ENCODE results near the gene SELL.
"Not testable (repeated sequence)": the region's sequence is repeated elsewhere in the genome, so short reads cannot be mapped to it uniquely, and the experiment has no call there.

The SELL gene

DNA sequence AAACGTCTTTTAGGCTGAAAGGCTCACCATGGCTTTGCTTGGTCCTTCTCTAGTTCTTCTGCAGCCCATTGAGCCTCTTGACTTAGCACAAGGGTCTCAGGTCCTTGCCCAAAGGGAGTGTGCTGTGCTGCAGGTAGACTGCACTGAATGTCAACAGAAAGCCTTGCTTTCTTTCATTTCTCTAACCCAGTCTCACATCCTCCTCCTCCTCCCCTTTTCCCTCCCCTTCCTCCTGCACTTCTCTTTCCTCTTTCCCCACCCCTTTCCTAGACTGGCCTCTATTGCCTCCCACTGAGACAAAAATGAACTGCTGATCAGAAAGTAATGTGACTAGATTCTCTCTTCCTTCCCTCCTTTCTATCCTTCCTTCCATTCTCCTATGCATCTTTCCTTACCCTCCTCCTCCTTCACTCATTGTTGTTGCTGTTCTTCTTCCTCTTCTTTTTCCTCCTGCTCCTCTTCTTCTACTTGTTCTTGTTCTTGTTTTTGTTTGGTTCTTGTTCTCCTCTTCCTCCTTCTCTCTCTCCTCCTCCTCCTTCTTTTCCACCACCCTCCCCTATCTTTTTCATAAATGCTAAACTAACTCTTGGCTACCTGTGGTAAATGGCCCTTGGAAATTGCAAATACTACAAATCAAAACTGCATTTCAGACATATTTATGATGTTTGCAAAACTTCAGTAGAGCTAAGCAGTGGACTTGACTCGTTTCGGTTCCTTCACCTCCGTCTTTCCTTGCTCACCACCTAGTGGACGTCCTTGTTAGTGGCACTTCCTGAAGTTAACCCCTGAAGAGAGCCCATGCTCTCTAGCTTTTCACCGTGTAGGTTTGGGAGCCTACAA, at the start of gene SELL:
Gene SELL (minus strand): TSS at position 152 of the 840 bp plus-strand sequence. CDS start 122 bp downstream, at position 30.
- peak; percentile 73 for DNase-seq

DNA sequence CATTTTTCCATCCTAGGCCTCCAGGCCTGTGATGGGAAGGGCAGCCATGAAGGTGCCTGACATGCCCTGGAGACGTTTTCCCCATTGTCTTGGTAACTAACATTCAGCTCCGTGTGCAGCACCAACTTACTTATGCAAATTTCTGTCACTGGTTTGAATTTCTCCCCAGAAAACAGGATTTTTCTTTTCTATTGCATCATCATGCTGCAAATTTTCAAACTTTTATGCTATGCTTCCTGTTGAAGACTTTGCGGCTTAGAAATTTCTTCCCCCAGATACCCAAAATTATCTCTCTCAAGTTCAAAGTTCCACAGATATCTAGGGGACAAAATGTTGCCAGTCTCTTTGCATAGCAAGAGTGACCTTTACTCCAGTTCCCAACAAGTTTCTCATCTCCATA, 47.6 kb upstream of the SELL start:
- no peak for DNase-seq

DNA sequence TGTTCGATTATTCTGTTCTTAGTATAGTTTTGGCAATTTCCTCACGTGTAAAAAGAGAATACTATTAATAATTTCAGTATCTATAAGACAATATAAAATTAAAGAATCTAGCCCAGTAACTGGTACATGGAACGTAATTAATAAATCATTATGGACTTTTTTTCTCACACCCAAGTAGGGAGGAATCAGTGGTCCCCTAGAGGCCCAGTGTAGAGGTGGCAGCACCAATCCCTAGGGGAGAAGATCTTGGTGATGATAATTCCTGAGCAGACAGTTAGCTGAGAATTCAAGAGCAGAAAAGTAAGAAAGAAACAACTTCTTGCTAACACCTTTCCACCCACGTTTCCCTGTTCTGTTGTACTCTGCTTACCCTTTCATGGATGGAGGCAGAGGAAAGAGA, 42.1 kb upstream of the SELL start:
- no peak for DNase-seq

DNA sequence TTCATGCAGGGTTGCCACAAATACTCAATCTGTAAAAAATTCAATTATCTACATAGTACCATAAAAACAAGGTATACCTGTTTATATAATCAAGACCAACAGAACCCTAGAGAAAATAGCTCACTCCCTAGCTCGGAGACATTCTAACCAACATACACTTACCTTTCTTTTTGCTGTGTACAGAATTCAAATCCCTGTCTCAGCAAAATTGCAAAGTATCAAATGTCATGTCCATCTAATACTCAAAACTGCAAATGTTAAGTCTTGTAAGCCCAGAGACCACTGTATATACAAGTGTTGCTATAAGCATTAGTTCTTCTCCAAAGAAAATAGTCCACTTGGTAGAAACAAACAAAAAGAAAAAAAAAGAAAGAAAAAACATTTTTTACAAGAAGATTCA, 38.6 kb upstream of the SELL start:
- DNase-seq: no peak

DNA sequence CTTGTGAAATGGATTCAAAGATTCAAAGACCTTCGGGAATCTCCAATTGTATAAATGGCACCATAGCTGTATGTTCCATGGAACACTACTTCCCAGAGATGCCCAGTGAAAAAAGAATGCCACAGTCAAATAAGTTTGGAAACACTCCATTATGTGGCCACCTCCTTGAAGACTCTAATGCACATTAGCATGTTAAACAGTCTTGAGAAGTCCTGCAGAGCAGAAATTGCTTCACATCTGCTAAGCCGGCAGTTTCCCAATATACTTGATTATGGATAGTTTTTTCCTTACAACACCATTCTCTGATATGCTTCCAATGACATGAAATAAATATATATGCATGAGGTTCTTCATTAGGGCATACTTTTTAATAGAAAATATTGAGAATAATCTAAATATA, 35.1 kb upstream of the SELL start:
- no peak for DNase-seq

DNA sequence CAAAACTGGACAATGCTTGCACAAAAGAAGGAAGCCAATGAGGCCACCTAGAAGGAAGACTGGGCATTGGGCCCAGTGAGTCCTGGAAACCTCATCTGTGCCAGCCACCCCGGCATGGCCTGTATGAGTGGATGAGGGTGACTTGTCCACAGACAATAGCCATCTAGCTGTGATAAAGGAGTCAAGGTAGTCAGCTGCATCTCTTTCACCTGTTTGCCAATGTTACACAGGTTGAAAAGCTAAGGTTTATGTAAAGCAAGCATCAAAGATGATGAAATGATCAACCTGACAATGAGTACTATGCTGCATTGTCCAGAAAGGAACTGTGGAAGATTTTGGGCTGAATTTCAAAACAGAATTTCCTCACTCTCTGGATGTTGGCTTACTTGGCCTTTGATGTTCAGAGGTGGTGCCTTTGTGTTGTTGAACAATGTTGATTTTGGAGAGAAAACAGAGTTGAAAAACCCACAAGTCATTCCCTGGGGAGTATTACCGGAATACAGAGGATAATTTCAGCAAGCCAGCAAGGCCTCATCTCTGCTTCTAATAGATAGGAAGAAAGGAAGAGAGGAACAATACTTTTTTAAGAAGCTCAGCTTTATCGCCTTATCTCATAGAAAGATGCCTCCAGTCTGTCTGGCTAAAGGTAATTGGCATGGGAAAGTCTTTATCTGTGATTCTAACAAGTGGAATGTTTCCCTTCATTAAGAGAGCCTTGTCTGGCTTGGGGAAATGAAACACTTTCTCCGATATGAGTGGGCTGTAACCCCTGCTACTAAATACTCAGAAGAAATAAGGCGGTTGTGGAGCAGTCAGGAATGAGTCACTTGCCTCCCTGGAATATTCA, 33.8 kb upstream of the SELL start:
- DNase-seq: no peak

DNA sequence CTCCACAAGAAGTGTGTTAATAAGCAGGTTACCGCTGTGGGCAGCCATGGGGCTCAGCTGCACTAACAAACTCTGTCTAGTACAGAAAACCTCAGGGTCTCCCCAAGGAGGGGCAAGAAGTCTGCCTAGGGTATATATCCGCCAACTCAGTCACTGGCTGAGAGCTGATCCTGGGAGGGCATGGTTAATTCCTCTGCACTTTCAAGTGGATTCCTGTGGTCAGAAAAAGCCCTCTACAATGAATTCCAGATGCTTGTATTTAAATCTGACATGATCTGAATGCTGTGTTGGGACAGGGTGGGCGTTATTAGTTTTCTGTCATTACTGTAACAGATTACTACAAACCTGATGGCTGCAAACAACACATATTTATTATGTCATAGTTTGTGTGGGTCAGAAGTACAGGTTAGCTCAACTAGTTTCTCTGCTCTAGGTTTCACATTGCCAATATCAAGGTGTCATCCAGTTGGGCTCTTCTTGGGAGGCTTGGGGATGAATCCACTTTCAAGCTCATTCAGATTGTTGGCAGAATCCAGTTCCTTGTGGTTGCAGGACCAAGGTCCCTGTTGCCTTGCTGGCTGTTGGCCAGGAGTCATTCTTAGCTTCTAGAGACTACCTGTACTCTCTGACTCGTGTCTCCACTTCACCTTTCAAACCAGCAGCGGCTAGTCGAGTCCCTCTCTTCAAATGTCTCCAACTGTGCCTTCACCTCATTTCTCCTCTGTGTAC, 30.4 kb upstream of the SELL start:
- no peak for DNase-seq

DNA sequence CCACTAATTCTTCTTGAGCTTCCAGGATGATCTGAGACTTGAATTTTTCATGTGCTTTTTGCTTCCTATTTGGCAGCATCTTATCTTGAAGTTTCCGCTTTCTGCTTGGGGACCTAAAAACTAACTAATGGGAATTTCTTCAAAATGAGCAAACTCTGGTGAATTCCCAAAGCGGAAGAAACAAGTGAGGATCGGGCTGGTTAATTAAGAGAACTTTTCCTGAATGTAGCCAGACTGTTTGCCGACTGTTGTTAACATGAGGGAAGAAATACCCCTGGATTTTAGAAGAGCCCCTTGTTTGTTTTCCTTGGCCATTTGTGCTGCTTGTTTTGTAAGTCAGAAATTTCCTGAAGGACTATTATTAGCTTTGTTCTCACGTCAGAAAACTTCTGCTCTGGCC, 28.6 kb upstream of the SELL start:
- DNase-seq: no peak

DNA sequence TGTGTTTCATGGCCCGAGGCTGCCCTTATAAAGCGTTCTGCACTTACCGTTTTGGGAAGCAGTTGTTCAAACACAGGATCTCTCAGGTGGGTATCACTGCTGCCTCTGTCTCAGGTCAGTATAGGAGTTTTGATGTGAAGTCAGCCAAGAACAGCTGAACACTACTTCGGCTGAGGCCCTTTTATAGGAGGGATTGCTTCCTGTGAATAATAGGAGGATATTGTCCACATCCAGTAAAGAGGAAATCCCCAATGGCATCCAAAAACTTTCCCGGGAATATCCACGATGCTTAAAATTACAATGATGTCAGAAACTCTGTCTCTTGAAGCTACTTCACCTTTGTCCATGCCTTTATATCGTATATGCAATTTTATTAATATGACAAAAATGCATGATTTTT, 22.5 kb upstream of the SELL start, which contains the start of gene SELE:
Gene SELE (minus strand): TSS at position 156 of the 400 bp plus-strand sequence. CDS start 467 bp downstream, outside the sequence.
- DNase-seq: no peak

DNA sequence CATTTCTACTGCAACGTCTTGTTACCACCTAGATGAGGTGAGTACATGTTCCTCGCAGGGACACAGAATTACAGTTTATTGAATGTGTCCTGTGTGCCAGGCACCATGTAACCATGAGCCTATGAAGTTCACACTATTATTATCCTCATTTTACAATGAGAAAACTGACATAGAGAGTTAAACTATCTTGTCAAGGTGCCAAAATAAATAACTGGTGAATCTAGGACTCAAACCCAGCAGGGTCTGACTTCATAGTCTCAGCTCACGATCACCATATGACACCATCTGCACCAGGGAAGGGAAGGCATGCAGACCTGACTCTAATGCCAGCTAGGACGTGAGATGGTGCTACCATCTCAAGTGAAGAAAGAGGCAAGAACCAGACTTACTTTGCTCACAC, 20.0 kb upstream of the SELL start:
- no peak for DNase-seq

DNA sequence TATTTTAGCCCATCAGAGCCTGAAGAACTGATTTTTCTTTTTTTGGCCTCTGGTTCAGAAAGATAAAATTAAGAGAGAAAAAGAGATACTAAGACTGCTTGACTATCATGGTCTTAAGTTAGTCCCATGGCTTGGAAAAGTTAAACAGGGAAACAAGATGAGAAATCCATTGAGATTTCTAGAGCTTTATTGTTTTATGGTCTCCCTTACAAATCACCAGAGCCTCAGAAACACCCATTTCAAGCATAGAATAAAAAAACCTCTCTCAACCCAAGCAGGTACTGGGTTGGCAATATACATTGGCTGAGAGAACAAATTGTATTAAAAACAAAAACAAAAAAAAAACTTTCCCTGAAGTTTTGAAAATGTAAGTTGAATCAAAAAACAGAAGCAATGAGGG, 18.6 kb upstream of the SELL start:
- DNase-seq: no peak

DNA sequence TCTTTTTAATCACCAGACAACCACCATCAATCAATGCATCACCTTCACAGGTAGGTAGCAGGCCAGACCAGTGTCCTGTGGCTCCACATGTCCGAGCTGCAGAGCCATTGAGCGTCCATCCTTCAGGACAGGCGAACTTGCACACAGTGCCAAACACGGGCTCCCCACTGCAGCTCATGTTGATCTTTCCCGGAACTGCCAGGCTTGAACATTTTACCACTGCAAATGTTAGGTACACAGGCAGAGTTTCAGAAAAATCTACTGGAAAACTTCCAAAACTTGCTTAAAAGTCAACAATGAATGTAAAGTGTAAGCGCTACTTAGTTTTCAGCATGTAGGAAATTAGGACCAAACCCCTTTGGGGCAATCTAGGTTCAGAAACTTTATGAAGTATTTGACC, 15.9 kb upstream of the SELL start:
- no peak for DNase-seq

DNA sequence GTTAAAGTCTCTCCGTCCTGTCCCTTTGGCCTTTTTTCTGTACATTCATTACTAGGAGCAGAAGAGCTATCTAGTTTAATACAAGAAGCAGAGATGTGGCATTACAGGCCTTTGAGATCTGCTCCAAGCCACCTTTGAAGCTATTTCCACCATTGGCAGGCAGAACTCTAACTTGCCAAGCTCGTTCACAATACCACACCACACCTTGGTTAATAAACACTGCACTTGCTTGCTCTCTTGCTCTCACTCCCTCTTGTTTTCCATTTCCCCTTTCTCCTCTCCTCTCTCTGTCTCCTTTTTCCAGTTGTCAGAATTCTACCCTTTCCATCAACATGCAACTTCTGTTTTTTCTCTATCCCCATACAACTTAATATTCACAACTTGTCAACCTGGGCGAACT, 15.4 kb upstream of the SELL start:
- no peak for DNase-seq

DNA sequence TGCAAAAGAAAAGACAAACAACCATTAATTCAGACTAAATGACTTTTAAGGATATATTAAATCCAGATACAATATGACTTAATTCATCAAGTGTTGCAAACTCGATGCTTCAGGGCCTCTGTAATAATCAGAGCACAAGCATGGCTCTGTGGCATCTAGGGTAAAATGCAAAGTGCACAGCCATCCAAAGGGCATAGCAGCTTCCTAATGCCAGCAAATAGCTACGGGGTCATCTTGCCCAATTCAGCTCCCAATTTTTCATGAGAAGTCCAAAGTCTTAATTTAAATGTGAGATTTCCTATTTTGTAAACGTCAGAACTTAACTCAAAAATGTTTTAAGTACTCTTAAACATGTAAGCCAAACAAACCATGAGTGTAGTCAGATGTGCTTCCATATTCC, 14.5 kb upstream of the SELL start:
- DNase-seq: no peak

DNA sequence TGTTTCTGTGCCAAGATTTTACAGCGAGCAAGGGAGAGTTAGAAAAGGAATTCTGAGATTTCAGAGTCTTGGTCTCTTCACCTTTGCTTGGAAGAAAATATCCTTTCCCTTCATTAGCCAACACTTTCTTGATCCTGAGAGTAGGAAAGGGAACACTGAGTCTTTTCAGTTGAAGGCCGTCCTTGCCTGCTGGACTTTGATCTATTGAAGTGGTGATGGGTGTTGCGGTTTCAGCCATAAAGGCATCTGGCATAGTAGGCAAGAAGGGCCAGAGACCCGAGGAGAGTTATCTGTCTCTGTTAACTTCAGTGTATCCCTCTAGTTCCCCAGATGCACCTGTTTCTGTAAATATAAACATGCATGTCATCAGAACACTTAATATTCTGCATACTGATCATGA, 12.7 kb upstream of the SELL start:
- DNase-seq: no peak

DNA sequence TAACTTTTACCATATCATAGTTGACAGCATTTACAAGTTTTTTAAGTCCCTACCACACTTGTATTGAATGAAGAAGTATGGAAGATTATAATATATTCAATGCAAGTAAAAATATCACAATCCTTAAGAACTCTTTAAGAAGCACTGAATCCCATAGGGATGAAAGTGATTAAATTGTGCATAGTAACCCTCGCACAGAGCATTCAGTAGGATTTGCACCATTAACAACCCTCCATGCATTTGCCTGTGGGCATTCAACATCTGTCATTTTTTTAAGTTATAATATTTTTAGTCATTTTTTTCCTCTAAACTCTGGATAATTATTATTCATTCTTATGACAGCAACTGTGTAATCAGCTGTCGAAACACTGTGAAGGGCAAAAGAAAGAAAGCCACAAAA, 12.3 kb upstream of the SELL start:
- no peak for DNase-seq

DNA sequence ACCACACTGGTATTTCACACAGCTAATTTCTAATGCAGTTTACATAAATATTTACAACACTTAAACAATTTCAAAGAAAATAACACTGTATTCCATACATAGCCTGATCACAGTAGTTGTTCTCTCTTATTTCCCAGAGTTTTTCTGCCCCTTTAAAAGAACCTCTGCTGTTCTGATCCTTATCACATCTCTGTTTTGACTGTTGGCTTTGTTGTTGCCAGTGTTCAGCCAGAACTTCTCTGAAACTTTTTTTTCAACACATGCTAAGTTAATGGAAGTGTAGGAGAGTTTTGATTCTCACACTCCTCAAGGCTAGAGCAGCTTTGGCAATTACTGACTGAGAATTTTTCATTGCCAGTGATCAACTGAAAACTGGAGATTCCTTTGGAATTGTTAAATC, 11.4 kb upstream of the SELL start:
- no peak for DNase-seq

DNA sequence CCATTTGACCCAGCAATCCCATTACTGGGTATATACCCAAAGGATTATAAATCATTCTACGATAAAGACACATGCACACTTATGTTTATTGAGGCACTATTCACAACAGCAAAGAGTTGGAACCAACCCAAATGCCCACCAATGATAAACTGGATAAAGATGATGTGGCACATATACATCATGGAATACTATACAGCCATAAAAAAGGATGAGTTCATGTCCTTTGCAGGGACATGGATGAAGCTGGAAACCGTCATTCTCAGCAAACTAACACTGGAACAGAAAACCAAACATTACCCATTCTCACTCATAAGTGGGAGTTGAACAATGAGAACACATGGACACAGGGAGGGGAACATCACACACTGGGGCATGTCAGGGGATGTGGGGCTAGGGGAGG, 3.7 kb upstream of the SELL start:
- not testable (repeated sequence) for DNase-seq

DNA sequence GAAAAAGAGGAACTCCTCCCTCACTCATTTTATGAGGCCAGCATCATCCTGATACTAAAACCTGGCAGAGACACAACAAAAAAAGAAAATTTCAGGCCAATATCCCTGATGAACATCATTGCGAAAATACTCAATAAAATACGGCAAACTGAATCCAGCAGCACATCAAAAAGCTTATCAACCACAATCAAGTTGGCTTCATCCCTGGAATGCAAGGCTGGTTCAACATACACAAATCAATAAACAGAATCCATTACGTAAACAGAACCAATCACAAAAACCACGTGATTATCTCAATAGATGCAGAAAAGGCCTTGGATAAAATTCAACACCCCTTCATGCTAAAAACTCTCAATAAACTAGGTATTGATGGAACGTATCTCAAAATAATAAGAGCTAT, 1.7 kb upstream of the SELL start:
- not testable (repeated sequence) for DNase-seq

DNA sequence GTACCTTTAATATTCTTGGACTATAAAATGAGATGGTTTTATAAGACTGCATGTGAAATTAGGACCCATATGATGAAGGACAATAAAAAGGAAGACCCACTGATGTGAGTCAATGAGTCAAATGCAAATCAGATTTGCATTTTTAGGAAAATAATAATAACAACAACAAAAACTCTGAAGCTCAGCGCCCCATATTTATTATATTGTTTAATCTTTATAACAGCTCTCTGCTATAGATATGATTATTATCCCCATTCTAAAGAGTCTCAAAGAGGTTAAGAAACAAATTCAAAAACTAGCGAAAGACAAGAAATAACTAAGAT, 850 bp upstream of the SELL start:
- DNase-seq: no peak

DNA sequence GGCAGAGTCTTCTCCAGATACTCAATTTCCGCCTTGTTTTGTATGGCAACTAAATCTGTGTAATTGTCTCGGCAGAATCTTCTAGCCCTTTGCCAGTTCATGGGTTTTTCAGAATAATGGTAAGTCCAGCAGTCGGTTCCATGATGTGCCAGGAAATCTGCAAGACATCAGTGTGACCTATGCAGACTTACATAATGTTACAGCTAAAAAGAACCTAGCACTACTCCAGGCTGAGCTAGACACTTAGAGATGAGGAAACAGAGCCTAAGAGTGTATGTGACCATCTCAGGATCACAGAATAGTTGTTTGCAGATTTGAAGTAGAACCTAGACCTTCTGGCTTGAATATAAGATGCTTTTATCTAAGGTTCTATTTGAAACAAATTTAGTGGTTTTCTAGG, 2.8 kb downstream of the SELL start:
- no peak for DNase-seq

DNA sequence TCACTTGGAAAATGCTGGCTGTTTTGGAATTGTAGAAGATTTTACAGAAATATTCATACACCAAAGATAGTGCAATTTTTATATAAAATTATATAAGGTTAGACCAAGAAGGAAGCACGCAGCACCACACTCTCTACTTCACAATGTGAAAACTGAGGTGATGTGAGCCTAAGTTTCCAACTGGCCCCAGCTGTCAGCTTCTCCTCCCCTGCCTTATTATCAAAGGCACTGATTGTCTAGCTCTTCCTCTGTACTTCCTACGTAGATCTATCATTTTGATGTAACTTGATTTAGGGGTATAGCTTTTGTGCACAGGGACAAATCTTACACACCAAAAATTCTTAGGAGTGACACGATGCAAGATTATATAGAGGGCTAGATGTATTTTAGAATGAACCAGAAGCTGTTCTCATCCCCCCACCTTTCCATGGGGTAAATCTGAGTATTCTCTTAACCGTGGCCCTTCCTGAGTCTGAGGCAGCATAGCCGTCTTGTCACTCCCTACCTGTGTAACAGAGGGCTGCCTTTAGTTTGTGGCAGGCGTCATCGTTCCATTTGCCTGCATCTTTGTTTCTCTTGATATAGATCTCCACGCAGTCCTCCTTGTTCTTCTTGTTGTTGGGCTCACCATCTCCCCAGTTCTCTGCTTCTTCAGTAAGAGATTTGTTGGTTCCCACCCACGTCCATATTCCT, 3.4 kb downstream of the SELL start:
- no peak for DNase-seq

DNA sequence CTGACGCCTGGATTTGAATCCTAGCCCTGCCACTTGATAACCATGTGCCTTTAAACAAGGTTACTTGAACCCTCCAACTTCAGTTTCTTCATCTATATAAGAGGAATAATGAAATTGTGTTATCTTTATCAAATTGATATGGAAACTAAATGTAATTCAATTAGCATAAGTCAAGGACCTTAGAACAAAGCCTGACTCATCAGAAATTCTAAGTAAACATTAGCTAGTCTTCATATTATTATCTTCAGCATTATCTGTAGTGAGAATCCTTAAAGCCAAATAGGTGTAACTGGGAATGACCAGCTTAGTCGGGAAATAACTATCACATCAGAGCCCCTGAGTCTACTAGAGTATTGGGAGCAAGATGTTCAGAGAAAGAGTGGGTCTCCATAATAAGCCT, 6.6 kb downstream of the SELL start:
- DNase-seq: no peak

All from CD4-positive, alpha-beta T cell treated with Interferon gamma for 1 hour (primary cell).